Thymus (tissue), 11 donors: Measurements from ENCODE around the gene ROS1. TPM values are rescaled to one million over a fixed set of nuclear protein-coding genes. Genes with fewer than 3 reads are reported as not detected.

Experiments
- DNase-seq, 9 donors: peaks; one replicate each; pipeline ENCODE4 v3.0.0-alpha.2; 2013; ENCODE audit warnings: low spot score in 9 of 9, low read depth in 6 of 9, missing footprints in 1 of 9
- H3K27ac ChIP-seq, 2 donors: one replicate each; pipeline ENCODE4 v1.5.1; 2013; ENCODE audit warnings: control low read depth in 1 of 2, low read depth in 1 of 2, low read length in 1 of 2, mild to moderate bottlenecking in 1 of 2, moderate library complexity in 1 of 2
- H3K27me3 ChIP-seq, 2 donors: one replicate each; pipeline ENCODE4 v1.5.1; 2013; ENCODE audit warnings: low read length in 1 of 2; ENCODE audit not compliant: control insufficient read depth in 2 of 2, insufficient read depth in 1 of 2
- H3K36me3 ChIP-seq, 2 donors: one replicate each; pipeline ENCODE4 v1.5.1; 2013; ENCODE audit warnings: low read length in 1 of 2, mild to moderate bottlenecking in 1 of 2, moderate library complexity in 1 of 2; ENCODE audit not compliant: control insufficient read depth in 2 of 2, insufficient read depth in 2 of 2
- H3K4me1 ChIP-seq, 2 donors: one replicate each; pipeline ENCODE4 v1.5.1; 2013; ENCODE audit warnings: low read length in 2 of 2; ENCODE audit not compliant: control insufficient read depth in 2 of 2, insufficient read depth in 2 of 2
- H3K4me3 ChIP-seq, 2 donors: one replicate each; pipeline ENCODE4 v1.5.1; 2013; ENCODE audit warnings: low read length in 2 of 2, control low read depth in 1 of 2, mild to moderate bottlenecking in 1 of 2
- H3K9me3 ChIP-seq, 2 donors: one replicate each; pipeline ENCODE4 v1.5.1; 2013; ENCODE audit warnings: low read length in 1 of 2, mild to moderate bottlenecking in 1 of 2; ENCODE audit not compliant: control insufficient read depth in 2 of 2, insufficient read depth in 1 of 2
- WGBS: extraction: QIAGEN DNeasy Blood & Tissue Kit; methylation state at CpG from one replicate; pipeline ENCODE4 v1.1.7; 2013; 5-methylcytosine and 5-hydroxymethylcytosine counted together
- polyA plus RNA-seq: library from polyadenylated mRNA; stranded (reverse); fragments of 200-250 nt; gene quantifications from one replicate; pipeline ENCODE4 v1.2.3, GENCODE V29; 2013
- total RNA-seq: library from RNA; stranded (reverse); fragments of 120-200 nt; gene quantifications from one replicate; pipeline ENCODE4 v1.2.4, GENCODE V29; 2013
- donor health status: healthy.

The ROS1 gene
- total and polyA plus RNA-seq, 2 donors: 0.09 to 0.16 TPM

GRCh38 chr6:117290173-117290846, 135.4 kb downstream of the ROS1 start:
- H3K9me3 ChIP-seq: no peaks in the 10 kb centered on the region

GRCh38 chr6:117288083-117288715, 137.5 kb downstream of the ROS1 start:
- Histone ChIP-seq H3K27ac (no peak overlapping the region), H3K9me3 (no peaks in the 10 kb centered on the region), H3K27me3 (no peaks in the 10 kb centered on the region), H3K4me3 (no peak overlapping the region), H3K4me1 (no peaks in the 10 kb centered on the region), H3K36me3 (no peaks in the 10 kb centered on the region)
- 80% methylated on average over 3 of the region's 3 CpGs for WGBS
- DNase-seq: no peak

More at GRCh38 chr6:117290173-117290846, 135.4 kb downstream of the ROS1 start:
- no peak for DNase-seq
- Histone ChIP-seq H3K36me3 (no peaks in the 10 kb centered on the region), H3K4me3 (no peak overlapping the region), H3K4me1 (no peaks in the 10 kb centered on the region), H3K27me3 (no peaks in the 10 kb centered on the region), H3K27ac (no peak overlapping the region)
- 58% methylated on average over 3 of the region's 3 CpGs for WGBS

GRCh38 chr6:117280922-117281321, 144.8 kb downstream of the ROS1 start:
- Histone ChIP-seq H3K4me1 (no peaks in the 10 kb centered on the region), H3K9me3 (no peaks in the 10 kb centered on the region), H3K4me3 (no peak overlapping the region), H3K27me3 (peaks cover 0 to 2% of the 10 kb centered on the region in 2 donors), H3K27ac (no peak overlapping the region), H3K36me3 (no peaks in the 10 kb centered on the region)
- WGBS: 84% methylated on average over 3 of the region's 3 CpGs
- DNase-seq: no peak

GRCh38 chr6:117276778-117277316, 148.9 kb downstream of the ROS1 start:
- Histone ChIP-seq H3K9me3 (no peaks in the 10 kb centered on the region), H3K27me3 (peaks cover 7 to 22% of the 10 kb centered on the region in 2 donors), H3K4me1 (no peaks in the 10 kb centered on the region), H3K27ac (no peak overlapping the region), H3K36me3 (no peaks in the 10 kb centered on the region), H3K4me3 (no peak overlapping the region)
- no peak for DNase-seq
- 86% methylated on average over 10 of the region's 10 CpGs for WGBS

- no peak for DNase-seq
- Histone ChIP-seq H3K27ac (no peak overlapping the region), H3K4me3 (no peak overlapping the region), H3K4me1 (no peaks in the 10 kb centered on the region), H3K27me3 (peaks cover 14 to 33% of the 10 kb centered on the region in 2 donors), H3K36me3 (no peaks in the 10 kb centered on the region), H3K9me3 (no peaks in the 10 kb centered on the region)
- 84% methylated on average over 5 of the region's 5 CpGs for WGBS
These were observed 150.0 kb downstream of the ROS1 start for GRCh38 chr6:117275711-117276110.

GRCh38 chr6:117275205-117275604, 150.5 kb downstream of the ROS1 start:
- no peaks in the 10 kb centered on the region for H3K4me1 ChIP-seq
- DNase-seq: no peak
- no peak overlapping the region for H3K4me3 ChIP-seq
- no peak overlapping the region for H3K27ac ChIP-seq
- H3K36me3 ChIP-seq: no peaks in the 10 kb centered on the region
- whole genome bisulfite sequencing: 88% methylated on average over 9 of the region's 9 CpGs
- H3K27me3 ChIP-seq: peaks cover 19 to 37% of the 10 kb centered on the region in 2 donors
- H3K9me3 ChIP-seq: no peaks in the 10 kb centered on the region

- no peak for DNase-seq
- Histone ChIP-seq H3K4me1 (no peaks in the 10 kb centered on the region), H3K4me3 (no peak overlapping the region), H3K27ac (no peak overlapping the region), H3K9me3 (peaks cover 0 to 4% of the 10 kb centered on the region in 2 donors), H3K36me3 (no peaks in the 10 kb centered on the region), H3K27me3 (peaks cover 33 to 60% of the 10 kb centered on the region in 2 donors)
- 57% methylated on average over 1 of the region's 1 CpG for WGBS
These were observed 152.9 kb downstream of the ROS1 start for GRCh38 chr6:117272891-117273290.

- 15% methylated on average over 8 of the region's 8 CpGs for WGBS
- no peaks in the 10 kb centered on the region for H3K4me1 ChIP-seq
- peaks cover 39 to 66% of the 10 kb centered on the region in 2 donors for H3K27me3 ChIP-seq
- no peak overlapping the region for H3K4me3 ChIP-seq
- no peak overlapping the region for H3K27ac ChIP-seq
- H3K9me3 ChIP-seq: peaks cover 0 to 4% of the 10 kb centered on the region in 2 donors
- H3K36me3 ChIP-seq: no peaks in the 10 kb centered on the region
- DNase-seq: no peak
These were observed 153.5 kb downstream of the ROS1 start for GRCh38 chr6:117272032-117272866.
